Activated T-helper 1 cell treated with anti-CD3 and anti-CD28 coated beads, Interleukin-12 subunit alpha, Interleukin-12 subunit beta, Interleukin-2, Interleukin-4 antibody, amounts not matched to agents 30 ng/mL and 10 ng/mL and 1 ng/mL, durations not matched to agents 14 hours and 24 hours and 36 hours (primary cell): ENCODE data around the gene CDC27. TPM values are rescaled to one million over a fixed set of nuclear protein-coding genes. Genes with fewer than 3 reads are reported as not detected.
"Not testable (repeated sequence)": the region's sequence is repeated elsewhere in the genome, so short reads cannot be mapped to it uniquely, and the experiment has no call there.

Experiments
- DNase-seq: peaks from one replicate; pipeline ENCODE4 v3.0.0; 2021; ENCODE audit warnings: low spot score
- H3K27ac Mint-ChIP-seq: one replicate; pipeline ENCODE4 v1.8.0; 2021; ENCODE audit warnings: mild to moderate bottlenecking, mixed read lengths
- H3K27me3 Mint-ChIP-seq: one replicate; pipeline ENCODE4 v1.8.0; 2022; ENCODE audit warnings: mild to moderate bottlenecking, moderate library complexity, mixed read lengths; ENCODE audit not compliant: insufficient read depth
- H3K36me3 Mint-ChIP-seq: one replicate; pipeline ENCODE4 v1.8.0; 2021; ENCODE audit warnings: low read depth, mixed read lengths
- H3K4me1 Mint-ChIP-seq: one replicate; pipeline ENCODE4 v1.8.0; 2021; ENCODE audit warnings: low read depth, mixed read lengths
- H3K4me3 Mint-ChIP-seq: one replicate; pipeline ENCODE4 v1.8.0; 2021; ENCODE audit warnings: mild to moderate bottlenecking, moderate library complexity, mixed read lengths
- H3K9me3 Mint-ChIP-seq: one replicate; pipeline ENCODE4 v1.8.0; 2021; ENCODE audit warnings: mixed read lengths
- intact Hi-C: fragments of 100-400 bp; cut with micrococcal nuclease; formaldehyde crosslinking; loops from one replicate; pipeline ENCODE4 v1.15.1; 2024
- total RNA-seq: library from RNA; stranded (reverse); gene quantifications from 2 replicates; pipeline ENCODE4 v1.2.3, GENCODE V29; 2022

CDC27 gene
- total RNA-seq, 1 donor from 2014 or later: 89.7 TPM

- H3K27ac Mint-ChIP-seq: no peak overlapping the region
- intact Hi-C loops: no loop called here
- peaks cover 8% of the 10 kb centered on the region for H3K4me1 Mint-ChIP-seq
- no peak overlapping the region for H3K4me3 Mint-ChIP-seq
- no peaks in the 10 kb centered on the region for H3K27me3 Mint-ChIP-seq
- no peak for DNase-seq
- H3K9me3 Mint-ChIP-seq: no peaks in the 10 kb centered on the region
- peaks cover 25% of the 10 kb centered on the region for H3K36me3 Mint-ChIP-seq
Measured at GRCh38 chr17:47131761-47132160, 57.3 kb downstream of the CDC27 start.

GRCh38 chr17:47126835-47127234 lies 62.3 kb downstream of the CDC27 start:
- H3K9me3 Mint-ChIP-seq, H3K4me1 Mint-ChIP-seq, H3K27ac Mint-ChIP-seq, H3K27me3 Mint-ChIP-seq, DNase-seq, intact Hi-C loops, H3K4me3 Mint-ChIP-seq: not testable (repeated sequence)
- peaks cover 22% of the 10 kb centered on the region for H3K36me3 Mint-ChIP-seq

- H3K4me3 Mint-ChIP-seq, H3K27me3 Mint-ChIP-seq, DNase-seq, H3K27ac Mint-ChIP-seq, H3K9me3 Mint-ChIP-seq, intact Hi-C loops: not testable (repeated sequence)
- H3K36me3 Mint-ChIP-seq: peaks cover 28% of the 10 kb centered on the region
- H3K4me1 Mint-ChIP-seq: peaks cover 13% of the 10 kb centered on the region
Measured at GRCh38 chr17:47123262-47123661, 65.8 kb downstream of the CDC27 start.

GRCh38 chr17:47120521-47121095 lies 68.5 kb downstream of the CDC27 start:
- no peaks in the 10 kb centered on the region for H3K9me3 Mint-ChIP-seq
- H3K27me3 Mint-ChIP-seq: no peaks in the 10 kb centered on the region
- intact Hi-C loops: loop anchor here (1.0 kb wide), 1 partner anchor 53 kb away; no protein-coding TSS in a partner anchor
- H3K4me1 Mint-ChIP-seq: peaks cover 13% of the 10 kb centered on the region
- H3K27ac Mint-ChIP-seq: no peak overlapping the region
- DNase-seq: no peak
- peaks cover 23% of the 10 kb centered on the region for H3K36me3 Mint-ChIP-seq
- no peak overlapping the region for H3K4me3 Mint-ChIP-seq

- H3K27me3 Mint-ChIP-seq: no peaks in the 10 kb centered on the region
- peaks cover 23% of the 10 kb centered on the region for H3K36me3 Mint-ChIP-seq
- H3K27ac Mint-ChIP-seq: peak overlapping the region; percentile 80
- no peak overlapping the region for H3K4me3 Mint-ChIP-seq
- intact Hi-C loops: loop anchor here (1.0 to 2.0 kb wide), 2 partner anchors 19 to 53 kb away; no protein-coding TSS in a partner anchor
- no peak for DNase-seq
- no peaks in the 10 kb centered on the region for H3K9me3 Mint-ChIP-seq
- peaks cover 13% of the 10 kb centered on the region for H3K4me1 Mint-ChIP-seq
Measured at GRCh38 chr17:47119746-47120520, 69.2 kb downstream of the CDC27 start.

- Mint-ChIP-seq H3K4me3 (no peak overlapping the region), H3K27me3 (no peaks in the 10 kb centered on the region), H3K36me3 (peaks cover 22% of the 10 kb centered on the region)
Measured at GRCh38 chr17:47117386-47117785, 71.7 kb downstream of the CDC27 start.

GRCh38 chr17:47106130-47106529 lies 83.0 kb downstream of the CDC27 start:
- intact Hi-C loops: no loop called here
- Mint-ChIP-seq H3K36me3 (no peaks in the 10 kb centered on the region), H3K4me1 (no peaks in the 10 kb centered on the region), H3K27me3 (peaks cover 7% of the 10 kb centered on the region), H3K9me3 (no peaks in the 10 kb centered on the region), H3K27ac (no peak overlapping the region), H3K4me3 (no peak overlapping the region)
- DNase-seq: no peak

More at GRCh38 chr17:47117386-47117785, 71.7 kb downstream of the CDC27 start:
- Mint-ChIP-seq H3K4me1 (peaks cover 13% of the 10 kb centered on the region), H3K9me3 (no peaks in the 10 kb centered on the region), H3K27ac (no peak overlapping the region)
- no peak for DNase-seq
- intact Hi-C loops: no loop called here

GRCh38 chr17:47105246-47105645 lies 83.8 kb downstream of the CDC27 start:
- H3K27me3 Mint-ChIP-seq, H3K4me1 Mint-ChIP-seq, H3K4me3 Mint-ChIP-seq, DNase-seq, H3K36me3 Mint-ChIP-seq, H3K27ac Mint-ChIP-seq, intact Hi-C loops, H3K9me3 Mint-ChIP-seq: not testable (repeated sequence)

- intact Hi-C loops: no loop called here
- DNase-seq: no peak
- H3K36me3 Mint-ChIP-seq: peaks cover 2% of the 10 kb centered on the region
- peaks cover 16% of the 10 kb centered on the region for H3K4me1 Mint-ChIP-seq
- no peak overlapping the region for H3K4me3 Mint-ChIP-seq
- no peak overlapping the region for H3K27ac Mint-ChIP-seq
- no peaks in the 10 kb centered on the region for H3K9me3 Mint-ChIP-seq
- H3K27me3 Mint-ChIP-seq: peaks cover 5% of the 10 kb centered on the region
Measured at GRCh38 chr17:47102914-47103313, 86.2 kb downstream of the CDC27 start.

GRCh38 chr17:47099987-47100711 lies 88.9 kb downstream of the CDC27 start:
- peaks cover 5% of the 10 kb centered on the region for H3K36me3 Mint-ChIP-seq
- H3K4me1 Mint-ChIP-seq: peaks cover 16% of the 10 kb centered on the region
- DNase-seq: peak; percentile 90
- H3K27me3 Mint-ChIP-seq: no peaks in the 10 kb centered on the region
- intact Hi-C loops: loop anchor here (2.0 to 5.0 kb wide), 3 partner anchors 19 to 37 kb away; no protein-coding TSS in a partner anchor
- no peaks in the 10 kb centered on the region for H3K9me3 Mint-ChIP-seq
- H3K27ac Mint-ChIP-seq: peak overlapping the region; percentile 100
- peak overlapping the region; percentile 100 for H3K4me3 Mint-ChIP-seq

- DNase-seq: no peak
- Mint-ChIP-seq H3K36me3 (peaks cover 5% of the 10 kb centered on the region), H3K4me3 (peak overlapping the region; percentile 88), H3K27me3 (no peaks in the 10 kb centered on the region), H3K4me1 (peaks cover 16% of the 10 kb centered on the region), H3K9me3 (no peaks in the 10 kb centered on the region), H3K27ac (peak overlapping the region; percentile 44)
- intact Hi-C loops: loop anchor here (5.0 kb wide), 1 partner anchor 38 kb away; no protein-coding TSS in a partner anchor
Measured at GRCh38 chr17:47099451-47099986, 89.6 kb downstream of the CDC27 start.

- no peaks in the 10 kb centered on the region for H3K27me3 Mint-ChIP-seq
- no peak overlapping the region for H3K4me3 Mint-ChIP-seq
- H3K9me3 Mint-ChIP-seq: no peaks in the 10 kb centered on the region
- peaks cover 13% of the 10 kb centered on the region for H3K36me3 Mint-ChIP-seq
- intact Hi-C loops: loop anchor here (5.0 kb wide), 1 partner anchor 41 kb away; no protein-coding TSS in a partner anchor
- H3K27ac Mint-ChIP-seq: no peak overlapping the region
- DNase-seq: no peak
- H3K4me1 Mint-ChIP-seq: peaks cover 16% of the 10 kb centered on the region
Measured at GRCh38 chr17:47096343-47096742, 92.8 kb downstream of the CDC27 start.
